Fibroblast of lung (primary cell): ENCODE results near the gene SLC25A10. TPM values are rescaled to one million over a fixed set of nuclear protein-coding genes. Genes with fewer than 3 reads are reported as not detected.

Experiments
- DNase-seq, 2 donors: peaks; one replicate each; pipeline versions ENCODE4 v3.0.0 to v3.0.0-alpha.2; 2010; ENCODE audit warnings: low read depth in 2 of 2
- H2AFZ ChIP-seq: 2 replicates; pipeline ENCODE4 v1.5.1; 2012; ENCODE audit warnings: low read length, control low read depth, inconsistent platforms
- H3K27ac ChIP-seq: 2 replicates; pipeline ENCODE4 v1.5.1; 2011; ENCODE audit warnings: low read length, control low read depth; ENCODE audit not compliant: insufficient read depth
- H3K27me3 ChIP-seq: 2 replicates; pipeline ENCODE4 v1.5.1; 2011; ENCODE audit warnings: mild to moderate bottlenecking, low read length; ENCODE audit not compliant: control insufficient read depth, insufficient read depth
- H3K36me3 ChIP-seq: 2 replicates; pipeline ENCODE4 v1.5.1; 2011; ENCODE audit warnings: low read length; ENCODE audit not compliant: control insufficient read depth, insufficient read depth
- H3K4me1 ChIP-seq: 2 replicates; pipeline ENCODE4 v1.5.1; 2011; ENCODE audit warnings: low read length; ENCODE audit not compliant: control insufficient read depth, insufficient read depth; ENCODE audit errors: extremely low read depth
- H3K4me2 ChIP-seq: 2 replicates; pipeline ENCODE4 v1.5.1; 2011; ENCODE audit warnings: low read length, control low read depth; ENCODE audit not compliant: insufficient read depth; ENCODE audit errors: extremely low read depth
- H3K4me3 ChIP-seq, 4 experiments: fragments of 200-600 bp in 1 of 4; sonication (generic) in 1 of 4; replicated peaks in 1 of 4; 2 replicates each; pipeline ENCODE4 v1.5.1; 2011 to 2016; ENCODE audit warnings: low read length in 4 of 4, low read depth in 3 of 4, mild to moderate bottlenecking in 3 of 4, control low read depth in 2 of 4, inconsistent platforms in 1 of 4, mixed read lengths in 1 of 4; ENCODE audit not compliant: insufficient read depth in 1 of 4; ENCODE audit errors: control extremely low read depth in 1 of 4
- H3K79me2 ChIP-seq: 2 replicates; pipeline ENCODE4 v1.5.1; 2012; ENCODE audit warnings: mild to moderate bottlenecking, low read length, inconsistent platforms; ENCODE audit not compliant: control insufficient read depth, insufficient read depth
- H3K9ac ChIP-seq: 2 replicates; pipeline ENCODE4 v1.5.1; 2011; ENCODE audit warnings: mild to moderate bottlenecking, low read length, control low read depth; ENCODE audit not compliant: insufficient read depth
- H3K9me3 ChIP-seq: 2 replicates; pipeline ENCODE4 v1.5.1; 2012; ENCODE audit warnings: low read depth, low read length; ENCODE audit not compliant: control insufficient read depth, insufficient read depth
- H4K20me1 ChIP-seq: 2 replicates; pipeline ENCODE4 v1.5.1; 2011; ENCODE audit warnings: low read length; ENCODE audit not compliant: control insufficient read depth, insufficient read depth; ENCODE audit errors: extremely low read depth
- EZH2 ChIP-seq: IDR thresholded peaks from 2 replicates; pipeline ENCODE4 v1.5.1; 2012; ENCODE audit warnings: low read length, control low read depth, mild to moderate bottlenecking; ENCODE audit errors: missing control alignments
- polyA plus RNA-seq, 2 donors: library from polyadenylated mRNA; depleted of rRNA in 1 of 2; stranded (reverse) in 1 of 2; unstranded in 1 of 2; fragments of >200 nt; gene quantifications; 2 replicates each; pipeline ENCODE4 v1.2.1, GENCODE V29; 2011 to 2012; ENCODE audit warnings: missing spikeins in 1 of 2
- total RNA-seq: library from RNA; depleted of rRNA; stranded (reverse); fragments of >200 nt; gene quantifications from 2 replicates; pipeline ENCODE4 v1.2.1, GENCODE V29; 2014
- TF ChIP-seq, protein P1 (sequence below), 2 donors: IDR thresholded peaks in 1 of 2; conservative IDR thresholded peaks in 1 of 2; 1 replicate in 1 of 2; 2 replicates in 1 of 2; pipeline ENCODE4 v1.5.1; 2011 to 2012; ENCODE audit warnings: low read length in 2 of 2, control low read depth in 1 of 2, inconsistent platforms in 1 of 2, low read depth in 1 of 2, mild to moderate bottlenecking in 1 of 2

Gene SLC25A10
- total and polyA plus RNA-seq, 2 donors (not counting 1 experiment from before 2014, with no cell fraction given): 3.7 to 5.8 TPM

DNA sequence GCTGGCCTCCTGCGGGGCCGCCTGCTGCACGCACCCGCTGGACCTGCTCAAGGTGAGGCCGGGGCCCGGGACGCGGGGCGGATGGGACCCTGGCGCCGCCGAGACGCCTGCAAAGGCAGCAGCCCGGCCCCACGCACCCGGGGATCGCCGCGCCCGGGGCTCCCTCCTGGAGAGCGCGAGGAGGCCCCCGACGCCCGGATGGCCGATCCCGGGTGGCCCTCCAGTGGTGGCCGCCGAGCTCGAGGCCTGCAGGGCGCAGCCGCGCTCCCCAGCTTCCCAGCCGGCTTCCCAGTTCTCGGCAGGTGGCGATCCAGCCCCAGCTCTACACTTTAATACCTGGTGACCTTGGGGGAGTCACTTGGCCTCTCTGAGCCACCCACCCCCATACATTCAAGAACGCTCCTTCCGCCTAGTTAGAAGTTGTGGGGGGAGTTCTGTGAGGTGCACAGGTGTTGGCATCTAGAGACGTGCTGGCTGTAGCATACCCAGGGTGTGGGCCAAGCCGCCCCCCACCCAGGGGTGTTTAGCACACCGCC lies 452 bp downstream of the SLC25A10 start:
- no peaks in the 10 kb centered on the region for H3K27me3 ChIP-seq
- H4K20me1 ChIP-seq: no peaks in the 10 kb centered on the region
- no peaks in the 10 kb centered on the region for H3K9me3 ChIP-seq
- H2AFZ ChIP-seq: no peak overlapping the region
- DNase-seq: no peak
- TF ChIP-seq EZH2: no peak
- TF ChIP-seq, protein P1, sequence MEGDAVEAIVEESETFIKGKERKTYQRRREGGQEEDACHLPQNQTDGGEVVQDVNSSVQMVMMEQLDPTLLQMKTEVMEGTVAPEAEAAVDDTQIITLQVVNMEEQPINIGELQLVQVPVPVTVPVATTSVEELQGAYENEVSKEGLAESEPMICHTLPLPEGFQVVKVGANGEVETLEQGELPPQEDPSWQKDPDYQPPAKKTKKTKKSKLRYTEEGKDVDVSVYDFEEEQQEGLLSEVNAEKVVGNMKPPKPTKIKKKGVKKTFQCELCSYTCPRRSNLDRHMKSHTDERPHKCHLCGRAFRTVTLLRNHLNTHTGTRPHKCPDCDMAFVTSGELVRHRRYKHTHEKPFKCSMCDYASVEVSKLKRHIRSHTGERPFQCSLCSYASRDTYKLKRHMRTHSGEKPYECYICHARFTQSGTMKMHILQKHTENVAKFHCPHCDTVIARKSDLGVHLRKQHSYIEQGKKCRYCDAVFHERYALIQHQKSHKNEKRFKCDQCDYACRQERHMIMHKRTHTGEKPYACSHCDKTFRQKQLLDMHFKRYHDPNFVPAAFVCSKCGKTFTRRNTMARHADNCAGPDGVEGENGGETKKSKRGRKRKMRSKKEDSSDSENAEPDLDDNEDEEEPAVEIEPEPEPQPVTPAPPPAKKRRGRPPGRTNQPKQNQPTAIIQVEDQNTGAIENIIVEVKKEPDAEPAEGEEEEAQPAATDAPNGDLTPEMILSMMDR (conservative IDR thresholded peaks at IDR 0.05 in 1 of 2, IDR thresholded peaks at IDR 0.05 in 1 of 2; ENCODE audit: low read depth in 1 of 2, low read length in 2 of 2): peak in 1 of 2 donors; percentile 18
- peak overlapping the region; percentile 93 for H3K4me2 ChIP-seq
- peaks cover 6% of the 10 kb centered on the region for H3K36me3 ChIP-seq
- peak overlapping the region; percentile 36 to 66 (median 63) for H3K4me3 ChIP-seq
- H3K27ac ChIP-seq: peak overlapping the region; percentile 16
- H3K79me2 ChIP-seq: peaks cover 7% of the 10 kb centered on the region
- H3K9ac ChIP-seq: peak overlapping the region; percentile 48
- peaks cover 20% of the 10 kb centered on the region for H3K4me1 ChIP-seq

DNA sequence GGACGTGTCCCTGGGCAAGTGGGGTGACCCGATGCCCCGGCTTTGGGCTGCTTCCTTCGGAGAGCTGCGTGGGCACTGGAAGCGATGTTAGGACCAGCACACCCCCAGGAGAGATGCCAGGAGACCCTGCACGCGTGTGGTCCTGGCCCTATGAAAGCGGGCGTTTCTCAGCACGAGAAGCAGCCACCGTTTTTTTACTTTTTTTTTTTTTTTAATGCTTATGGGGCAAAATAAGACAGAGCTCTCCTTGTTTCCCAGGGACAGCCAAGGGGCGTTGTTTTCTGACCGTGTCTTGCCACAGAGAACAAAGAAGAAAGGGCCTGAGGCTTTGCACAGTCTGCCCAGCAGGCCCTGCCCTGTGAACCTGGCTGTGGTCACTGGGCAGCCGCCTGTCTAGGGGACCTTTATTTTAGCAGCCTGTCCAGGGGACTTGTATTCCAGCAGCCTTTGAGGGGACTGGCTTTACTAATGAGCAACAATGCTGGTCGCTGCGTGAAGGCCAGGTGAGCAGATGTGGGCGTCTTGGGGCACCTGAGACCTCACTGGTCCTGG lies 996 bp downstream of the SLC25A10 start:
- no peak overlapping the region for H3K27ac ChIP-seq
- peak overlapping the region; percentile 36 to 66 (median 63) for H3K4me3 ChIP-seq
- H3K4me1 ChIP-seq: peaks cover 20% of the 10 kb centered on the region
- no peaks in the 10 kb centered on the region for H3K27me3 ChIP-seq
- H2AFZ ChIP-seq: no peak overlapping the region
- no peak for DNase-seq
- H3K4me2 ChIP-seq: peak overlapping the region; percentile 93
- no peak overlapping the region for H3K9ac ChIP-seq
- TF ChIP-seq, protein P1 (conservative IDR thresholded peaks at IDR 0.05 in 1 of 2, IDR thresholded peaks at IDR 0.05 in 1 of 2; ENCODE audit: low read depth in 1 of 2, low read length in 2 of 2): no peak
- TF ChIP-seq EZH2: no peak
- peaks cover 4% of the 10 kb centered on the region for H3K36me3 ChIP-seq
- H4K20me1 ChIP-seq: no peaks in the 10 kb centered on the region
- peaks cover 7% of the 10 kb centered on the region for H3K79me2 ChIP-seq
- H3K9me3 ChIP-seq: no peaks in the 10 kb centered on the region

DNA sequence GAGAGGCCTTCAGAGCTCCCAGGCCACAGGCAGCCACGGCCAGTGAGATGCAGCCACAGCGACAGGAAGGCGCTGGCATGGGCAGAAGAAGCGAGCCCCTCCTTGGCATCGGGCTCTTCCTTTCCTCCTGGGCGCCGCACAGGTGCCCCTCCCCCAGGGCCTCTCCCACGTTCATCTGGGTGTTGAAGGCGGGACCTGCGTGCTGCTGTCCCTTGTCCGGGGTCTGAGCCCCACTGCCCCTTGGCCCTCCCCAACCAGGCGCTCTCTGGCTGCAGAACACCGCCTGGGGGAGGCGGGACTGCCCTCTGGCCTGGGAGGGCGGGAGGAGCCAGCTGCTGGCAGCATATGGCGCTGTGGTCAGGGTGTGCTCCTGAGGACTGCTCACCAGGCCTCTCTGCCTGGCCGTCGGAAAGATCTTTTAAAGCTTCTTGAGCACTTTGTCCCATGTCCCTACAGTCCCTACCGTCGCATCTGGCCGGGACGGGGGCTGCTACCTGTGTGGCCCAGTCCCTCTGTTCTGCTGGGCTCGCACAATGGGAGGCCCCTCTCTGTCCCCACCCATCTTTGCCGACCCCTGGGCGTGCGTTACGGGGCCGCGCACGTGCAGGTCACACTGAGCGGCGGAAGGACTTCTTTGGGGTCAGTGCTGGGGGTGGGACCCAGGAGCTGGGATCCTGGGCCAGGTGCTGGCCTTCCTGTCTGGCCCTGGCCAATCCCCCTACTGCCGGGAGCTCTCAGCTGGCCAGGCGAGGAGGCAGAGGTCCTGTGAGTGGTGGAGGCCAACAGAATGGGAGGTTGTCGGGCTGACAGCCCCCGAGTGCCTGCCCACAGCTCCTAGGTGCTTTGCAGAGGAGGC lies 1.7 kb downstream of the SLC25A10 start:
- Histone ChIP-seq H3K4me1 (peaks cover 20% of the 10 kb centered on the region), H3K4me3 (peak overlapping the region in 2 of 4 experiments; percentile 36 to 66), H2AFZ (no peak overlapping the region), H3K27ac (no peak overlapping the region), H3K79me2 (peaks cover 7% of the 10 kb centered on the region), H3K27me3 (no peaks in the 10 kb centered on the region), H3K36me3 (peaks cover under 1% of the 10 kb centered on the region), H3K9ac (no peak overlapping the region), H4K20me1 (no peaks in the 10 kb centered on the region), H3K4me2 (peak overlapping the region; percentile 93), H3K9me3 (no peaks in the 10 kb centered on the region)
- DNase-seq: no peak
- TF ChIP-seq, protein P1 (conservative IDR thresholded peaks at IDR 0.05 in 1 of 2, IDR thresholded peaks at IDR 0.05 in 1 of 2; ENCODE audit: low read depth in 1 of 2, low read length in 2 of 2): no peak
- TF ChIP-seq EZH2: no peak
